ENCODE results near the gene RAD51AP2.

Gene RAD51AP2

DNA sequence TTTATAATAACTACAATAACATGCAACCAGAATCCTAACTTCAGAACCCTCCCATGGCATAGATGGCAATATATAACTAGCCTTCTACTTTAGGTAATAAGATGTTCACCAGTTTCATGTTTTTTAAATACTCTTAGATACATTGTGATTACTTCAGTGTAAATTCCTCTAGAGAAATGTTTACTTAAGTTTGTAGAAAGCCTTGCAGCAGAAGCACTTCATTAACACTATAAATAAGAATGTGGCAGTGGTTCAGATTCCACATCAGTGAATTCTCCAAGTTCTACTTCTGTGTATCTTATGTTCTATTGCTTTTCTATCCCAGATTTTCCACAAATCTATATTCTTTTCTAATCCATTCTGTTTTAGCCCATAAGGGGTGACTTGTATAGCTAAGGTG, 1.2 kb upstream of the RAD51AP2 start:
- Histone ChIP-seq H3K9me3 (ENCODE audit: control insufficient read depth, insufficient read depth, low read depth, low read length) (no peaks in the 10 kb centered on the region), H3K27ac (ENCODE audit: extremely low read depth, low read depth, low read length) (no peak overlapping the region), H3K36me3 (ENCODE audit: control insufficient read depth in 2 of 2, insufficient read depth in 1 of 2, low read length in 2 of 2) (no peaks in the 10 kb centered on the region), H3K4me1 (ENCODE audit: control insufficient read depth, insufficient read depth, low read length) (no peaks in the 10 kb centered on the region), H3K4me3 (ENCODE audit: low read depth, low read length) (no peak overlapping the region)
- TF ChIP-seq ZNF658 (tag by site-specific recombination; IDR thresholded peaks at IDR 0.05), result no peak
- no peak for TF ChIP-seq ZNF791 (tag by site-specific recombination; IDR thresholded peaks at IDR 0.05)
- no peak for TF ChIP-seq ZBTB8A (tag by site-specific recombination; IDR thresholded peaks at IDR 0.05)
- no peak for TF ChIP-seq ZNF558 (tag by site-specific recombination; IDR thresholded peaks at IDR 0.05)
- TF ChIP-seq ZNF223 (tag by site-specific recombination; IDR thresholded peaks at IDR 0.05), result no peak
- no peak for TF ChIP-seq ZXDB (tag by site-specific recombination; IDR thresholded peaks at IDR 0.05)
- TF ChIP-seq SCRT2 (tag by site-specific recombination; IDR thresholded peaks at IDR 0.05), result no peak
- TF ChIP-seq PRDM10 (tag by site-specific recombination; IDR thresholded peaks at IDR 0.05), result no peak
- TF ChIP-seq KLF8 (tag by site-specific recombination; IDR thresholded peaks at IDR 0.05), result no peak
- TF ChIP-seq ZNF221 (tag by site-specific recombination; IDR thresholded peaks at IDR 0.05; ENCODE audit: borderline replicate concordance), result no peak
- no peak for TF ChIP-seq ZNF16 (tag by site-specific recombination; IDR thresholded peaks at IDR 0.05; ENCODE audit: low read depth)
- TF ChIP-seq TSHZ1 (tag by site-specific recombination; IDR thresholded peaks at IDR 0.05; ENCODE audit: borderline replicate concordance), result no peak
- TF ChIP-seq, protein P1, sequence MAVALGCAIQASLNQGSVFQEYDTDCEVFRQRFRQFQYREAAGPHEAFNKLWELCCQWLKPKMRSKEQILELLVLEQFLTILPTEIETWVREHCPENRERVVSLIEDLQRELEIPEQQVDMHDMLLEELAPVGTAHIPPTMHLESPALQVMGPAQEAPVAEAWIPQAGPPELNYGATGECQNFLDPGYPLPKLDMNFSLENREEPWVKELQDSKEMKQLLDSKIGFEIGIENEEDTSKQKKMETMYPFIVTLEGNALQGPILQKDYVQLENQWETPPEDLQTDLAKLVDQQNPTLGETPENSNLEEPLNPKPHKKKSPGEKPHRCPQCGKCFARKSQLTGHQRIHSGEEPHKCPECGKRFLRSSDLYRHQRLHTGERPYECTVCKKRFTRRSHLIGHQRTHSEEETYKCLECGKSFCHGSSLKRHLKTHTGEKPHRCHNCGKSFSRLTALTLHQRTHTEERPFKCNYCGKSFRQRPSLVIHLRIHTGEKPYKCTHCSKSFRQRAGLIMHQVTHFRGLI (tag by site-specific recombination; IDR thresholded peaks at IDR 0.05), result no peak
- no peak for TF ChIP-seq GLIS1 (tag by site-specific recombination; IDR thresholded peaks at IDR 0.05)
- TF ChIP-seq PRDM6 (tag by site-specific recombination; IDR thresholded peaks at IDR 0.05), result no peak
- ChIA-PET CTCF (no interaction called here), POLR2A (no interaction called here)

All from HEK293 (cell line).